B cell (primary cell): ENCODE results near the gene MYO1E. TPM values are rescaled to one million over a fixed set of nuclear protein-coding genes. Genes with fewer than 3 reads are reported as not detected.

Source experiments
- ATAC-seq: fragments of 200-7000 bp; cut with Tn5 transposase; one replicate; pipeline ENCODE4 v1.10.0; 2021; ENCODE audit warnings: low read depth, mild to moderate bottlenecking, moderate number of reproducible peaks, moderate library complexity
- CTCF ChIA-PET: fragments of 350-600 bp; sonication (Branson Sonifier 250); formaldehyde crosslinking; loops from one replicate; lab custom pipeline; 2021; ENCODE audit warnings: antibody characterized with exemption, inconsistent platforms; lab: Charles Lee
- POLR2A ChIA-PET: fragments of 350-600 bp; sonication (Branson Sonifier 250); formaldehyde crosslinking; loops from one replicate; lab custom pipeline; 2021; ENCODE audit warnings: antibody characterized with exemption; lab: Charles Lee
- DNase-seq: peaks from one replicate; pipeline ENCODE4 v3.0.0; 2013
- H2AFZ ChIP-seq: 2 replicates; pipeline ENCODE4 v1.6.1; 2012; ENCODE audit warnings: mild to moderate bottlenecking, low read depth, low read length; ENCODE audit not compliant: insufficient read depth, poor library complexity, severe bottlenecking
- H3K27ac ChIP-seq, 2 donors: 1 replicate in 1 of 2; 2 replicates in 1 of 2; pipeline ENCODE4 v1.5.1; 2012 to 2013; ENCODE audit warnings: low read length in 2 of 2, mild to moderate bottlenecking in 2 of 2, moderate library complexity in 1 of 2
- H3K27me3 ChIP-seq, 4 experiments: fragments of 200-600 bp in 1 of 4; sonication (generic) in 1 of 4; replicated peaks in 1 of 4; 1 replicate in 2 of 4; 2 replicates in 2 of 4; pipeline versions ENCODE4 v1.6.1 to v1.7.0; 2013 to 2016; ENCODE audit warnings: low read length in 3 of 4, mild to moderate bottlenecking in 2 of 4, mixed read lengths in 1 of 4, moderate library complexity in 1 of 4; ENCODE audit not compliant: insufficient read depth in 4 of 4, control insufficient read depth in 3 of 4; ENCODE audit errors: control extremely low read depth in 1 of 4
- H3K36me3 ChIP-seq, 2 experiments: replicated peaks in 1 of 2; 1 replicate in 1 of 2; 2 replicates in 1 of 2; pipeline versions ENCODE4 v1.6.1 to v1.7.1; 2013; ENCODE audit warnings: low read length in 1 of 2; ENCODE audit not compliant: insufficient read depth in 2 of 2, control insufficient read depth in 1 of 2; ENCODE audit errors: control extremely low read depth in 1 of 2, extremely low read depth in 1 of 2
- H3K4me1 ChIP-seq, 2 donors: fragments of 200-600 bp in 1 of 2; sonication (generic) in 1 of 2; 1 replicate in 1 of 2; 2 replicates in 1 of 2; pipeline versions ENCODE4 v1.5.1 to v1.6.1; 2013 to 2017; ENCODE audit warnings: low read length in 2 of 2; ENCODE audit not compliant: control insufficient read depth in 2 of 2, insufficient read depth in 2 of 2
- H3K4me2 ChIP-seq: replicated peaks from 2 replicates; pipeline ENCODE3; 2012; ENCODE audit warnings: mild to moderate bottlenecking, low read depth, low read length; ENCODE audit not compliant: poor library complexity, severe bottlenecking
- H3K4me3 ChIP-seq, 5 experiments: fragments of 200-600 bp in 1 of 5; sonication (generic) in 1 of 5; 1 replicate in 3 of 5; 2 replicates in 2 of 5; pipeline versions ENCODE4 v1.5.1 to v1.7.0; 2011 to 2016; ENCODE audit warnings: low read length in 4 of 5, mild to moderate bottlenecking in 4 of 5, low read depth in 2 of 5, control low read depth in 1 of 5, moderate library complexity in 1 of 5; ENCODE audit not compliant: insufficient read depth in 1 of 5; ENCODE audit errors: control extremely low read depth in 1 of 5, extremely low read depth in 1 of 5
- H3K79me2 ChIP-seq: fragments of 200-600 bp; sonication (generic); one replicate; pipeline ENCODE4 v1.6.0; 2016; ENCODE audit warnings: low read length; ENCODE audit not compliant: control insufficient read depth, insufficient read depth
- H3K9ac ChIP-seq: fragments of 200-600 bp; sonication (generic); 2 replicates; pipeline ENCODE4 v1.6.1; 2017; ENCODE audit warnings: mild to moderate bottlenecking, low read length, moderate library complexity
- H3K9me3 ChIP-seq, 3 donors: one replicate each; pipeline versions ENCODE4 v1.6.1 to v1.7.1; 2013; ENCODE audit warnings: low read length in 2 of 3; ENCODE audit not compliant: control insufficient read depth in 2 of 3, insufficient read depth in 1 of 3; ENCODE audit errors: control extremely low read depth in 1 of 3
- H4K20me1 ChIP-seq: 2 replicates; pipeline ENCODE4 v1.6.0; 2012; ENCODE audit warnings: mild to moderate bottlenecking, low read length; ENCODE audit not compliant: insufficient read depth, control insufficient read depth, poor library complexity, severe bottlenecking
- H3K27ac Mint-ChIP-seq: one replicate; pipeline ENCODE4 v1.8.0; 2021; ENCODE audit warnings: mixed read lengths
- H3K27me3 Mint-ChIP-seq: one replicate; pipeline ENCODE4 v1.8.0; 2021; ENCODE audit warnings: mixed read lengths
- H3K4me1 Mint-ChIP-seq: one replicate; pipeline ENCODE4 v1.8.0; 2021; ENCODE audit warnings: mixed read lengths
- H3K4me3 Mint-ChIP-seq: one replicate; pipeline ENCODE4 v1.8.0; 2021; ENCODE audit warnings: mixed read lengths
- H3K9me3 Mint-ChIP-seq: one replicate; pipeline ENCODE4 v1.8.0; 2022; ENCODE audit warnings: mixed read lengths; ENCODE audit not compliant: insufficient read depth
- EZH2 ChIP-seq: IDR thresholded peaks from 2 replicates; pipeline ENCODE4 v1.6.1; 2012; ENCODE audit warnings: borderline replicate concordance, low read depth, mild to moderate bottlenecking, moderate library complexity, low read length; ENCODE audit not compliant: insufficient read depth, poor library complexity, severe bottlenecking
- WGBS: methylation state at CpG from one replicate; pipeline ENCODE4 v1.1.5; 2013; ENCODE audit warnings: missing lambda C conversion rate; ENCODE audit not compliant: insufficient coverage; 5-methylcytosine and 5-hydroxymethylcytosine counted together
- intact Hi-C: fragments of 100-400 bp; cut with micrococcal nuclease; formaldehyde crosslinking; loops from one replicate; pipeline ENCODE4 v1.10.0; 2022
- polyA plus RNA-seq: library from polyadenylated mRNA; depleted of rRNA; stranded (reverse); fragments of >200 nt; gene quantifications from 2 replicates; pipeline ENCODE4 v1.2.3, GENCODE V29; 2012
- total RNA-seq, 2 donors: library from RNA; stranded (reverse); fragments of 120-200 nt in 1 of 2; gene quantifications; 1 replicate in 1 of 2; 2 replicates in 1 of 2; pipeline versions ENCODE4 v1.2.3 to v1.2.4, GENCODE V29; 2013 to 2022
- TF ChIP-seq, protein P1 (sequence below): fragments of 200-600 bp; IDR thresholded peaks from one replicate; pipeline ENCODE4 v1.8.0; 2022; ENCODE audit warnings: antibody characterized with exemption, mild to moderate bottlenecking

MYO1E gene
- total and polyA plus RNA-seq, 2 donors (not counting 1 experiment from before 2014, with no cell fraction given): 11.9 to 100.0 TPM

DNA sequence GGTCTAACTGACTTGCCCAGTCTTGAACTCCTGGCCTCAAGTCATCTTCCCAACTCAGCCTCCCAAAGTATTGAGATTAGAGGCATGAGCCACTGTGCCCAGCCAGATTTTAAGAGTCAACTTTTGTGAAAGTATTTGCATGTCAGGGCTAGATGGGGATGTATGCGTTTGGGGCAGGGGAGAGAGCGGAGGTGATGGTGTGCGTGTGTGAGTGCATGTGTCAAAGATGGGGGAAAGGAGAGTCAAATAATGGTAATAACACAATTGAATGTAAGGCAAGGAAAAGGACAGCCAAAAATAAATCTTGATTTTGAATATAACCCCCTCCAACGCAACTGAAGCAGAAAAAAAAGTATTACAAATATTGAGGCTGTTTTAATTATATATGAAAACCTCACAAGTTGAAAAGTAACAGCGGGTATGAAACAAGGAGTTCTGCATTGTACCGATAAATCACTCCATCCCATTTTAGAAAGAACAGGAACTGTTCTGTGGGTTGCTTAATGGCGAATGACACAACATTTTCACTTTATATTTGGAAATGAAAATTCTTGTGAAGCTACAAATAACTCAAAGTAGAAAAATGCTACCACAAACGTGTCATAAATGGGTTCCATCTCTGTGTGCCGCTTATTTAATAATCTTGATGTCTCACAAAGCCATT, 195.9 kb downstream of the MYO1E start:
- H3K79me2 ChIP-seq: no peaks in the 10 kb centered on the region
- ChIA-PET CTCF (interaction anchor here (1.3 to 3.5 kb wide), 3 partner anchors 236 to 352 kb away, joined by 5 to 14 read pairs (median 13); no protein-coding TSS in a partner anchor), POLR2A (no interaction called here)
- H3K9ac ChIP-seq: no peak overlapping the region
- H3K27me3 Mint-ChIP-seq: no peaks in the 10 kb centered on the region
- no peak overlapping the region for H2AFZ ChIP-seq
- H3K4me3 ChIP-seq: no peak overlapping the region
- 74% methylated on average over 4 of the region's 9 CpGs for WGBS
- no peak for DNase-seq
- H3K9me3 ChIP-seq: peaks cover 0 to 4% (median 4%) of the 10 kb centered on the region in 3 donors
- no peaks in the 10 kb centered on the region for H3K27me3 ChIP-seq
- no peak overlapping the region for H3K4me2 ChIP-seq
- peaks cover 5 to 48% of the 10 kb centered on the region in 2 experiments for H3K36me3 ChIP-seq
- intact Hi-C loops: loop anchor here (5.0 kb wide), 1 partner anchor 61 kb away; no protein-coding TSS in a partner anchor
- H4K20me1 ChIP-seq: no peaks in the 10 kb centered on the region
- H3K27ac Mint-ChIP-seq: peak overlapping the region; percentile 2
- TF ChIP-seq, protein P1, sequence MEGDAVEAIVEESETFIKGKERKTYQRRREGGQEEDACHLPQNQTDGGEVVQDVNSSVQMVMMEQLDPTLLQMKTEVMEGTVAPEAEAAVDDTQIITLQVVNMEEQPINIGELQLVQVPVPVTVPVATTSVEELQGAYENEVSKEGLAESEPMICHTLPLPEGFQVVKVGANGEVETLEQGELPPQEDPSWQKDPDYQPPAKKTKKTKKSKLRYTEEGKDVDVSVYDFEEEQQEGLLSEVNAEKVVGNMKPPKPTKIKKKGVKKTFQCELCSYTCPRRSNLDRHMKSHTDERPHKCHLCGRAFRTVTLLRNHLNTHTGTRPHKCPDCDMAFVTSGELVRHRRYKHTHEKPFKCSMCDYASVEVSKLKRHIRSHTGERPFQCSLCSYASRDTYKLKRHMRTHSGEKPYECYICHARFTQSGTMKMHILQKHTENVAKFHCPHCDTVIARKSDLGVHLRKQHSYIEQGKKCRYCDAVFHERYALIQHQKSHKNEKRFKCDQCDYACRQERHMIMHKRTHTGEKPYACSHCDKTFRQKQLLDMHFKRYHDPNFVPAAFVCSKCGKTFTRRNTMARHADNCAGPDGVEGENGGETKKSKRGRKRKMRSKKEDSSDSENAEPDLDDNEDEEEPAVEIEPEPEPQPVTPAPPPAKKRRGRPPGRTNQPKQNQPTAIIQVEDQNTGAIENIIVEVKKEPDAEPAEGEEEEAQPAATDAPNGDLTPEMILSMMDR: no peak
- TF ChIP-seq EZH2: no peak
- no peak overlapping the region for H3K4me3 Mint-ChIP-seq
- H3K4me1 ChIP-seq: no peaks in the 10 kb centered on the region
- ATAC-seq: no peak
- peaks cover 4% of the 10 kb centered on the region for H3K9me3 Mint-ChIP-seq
- peaks cover 7% of the 10 kb centered on the region for H3K4me1 Mint-ChIP-seq
- H3K27ac ChIP-seq: peak overlapping the region in 1 of 2 donors; percentile 27
